ENCODE measurements around the gene HSF4.
"Not testable (repeated sequence)": the region's sequence is repeated elsewhere in the genome, so short reads cannot be mapped to it uniquely, and the experiment has no call there.

The HSF4 gene

GRCh38 chr16:67120025-67120424 lies 44.5 kb upstream of the HSF4 start:
- Mint-ChIP-seq H3K4me1 (peaks cover 4% of the 10 kb centered on the region), H3K27me3 (ENCODE audit: low read depth) (no peaks in the 10 kb centered on the region), H3K27ac (no peak overlapping the region), H3K4me3 (no peak overlapping the region), H3K9me3 (no peaks in the 10 kb centered on the region), H3K36me3 (ENCODE audit: low read depth) (peaks cover 33% of the 10 kb centered on the region)
- no peak for TF ChIP-seq CTCF (IDR thresholded peaks at IDR 0.05; ENCODE audit: unreplicated experiment in 3 of 3)

- H3K27me3 Mint-ChIP-seq (ENCODE audit: low read depth); H3K27ac Mint-ChIP-seq; H3K9me3 Mint-ChIP-seq; H3K4me3 Mint-ChIP-seq: not testable (repeated sequence)
- peaks cover 44% of the 10 kb centered on the region for H3K36me3 Mint-ChIP-seq (ENCODE audit: low read depth)
- H3K4me1 Mint-ChIP-seq, result peaks cover 16% of the 10 kb centered on the region
Observed at GRCh38 chr16:67122799-67123198, 41.7 kb upstream of the HSF4 start.

GRCh38 chr16:67128417-67128816 lies 36.1 kb upstream of the HSF4 start:
- no peak for TF ChIP-seq CTCF (IDR thresholded peaks at IDR 0.05; ENCODE audit: unreplicated experiment in 3 of 3)
- Mint-ChIP-seq H3K27ac (no peak overlapping the region), H3K9me3 (no peaks in the 10 kb centered on the region), H3K36me3 (ENCODE audit: low read depth) (peaks cover 58% of the 10 kb centered on the region), H3K27me3 (ENCODE audit: low read depth) (no peaks in the 10 kb centered on the region), H3K4me3 (peak overlapping the region in 1 of 3 experiments; percentile 35), H3K4me1 (peaks cover 29% of the 10 kb centered on the region)

GRCh38 chr16:67128887-67129286 lies 35.7 kb upstream of the HSF4 start:
- no peak for TF ChIP-seq CTCF (IDR thresholded peaks at IDR 0.05; ENCODE audit: unreplicated experiment in 3 of 3)
- Mint-ChIP-seq H3K4me1 (peaks cover 29% of the 10 kb centered on the region), H3K4me3 (no peak overlapping the region), H3K27ac (no peak overlapping the region), H3K36me3 (ENCODE audit: low read depth) (peaks cover 56% of the 10 kb centered on the region), H3K9me3 (no peaks in the 10 kb centered on the region), H3K27me3 (ENCODE audit: low read depth) (no peaks in the 10 kb centered on the region)

- Mint-ChIP-seq H3K27me3 (ENCODE audit: low read depth) (no peaks in the 10 kb centered on the region), H3K36me3 (ENCODE audit: low read depth) (peaks cover 56% of the 10 kb centered on the region), H3K9me3 (no peaks in the 10 kb centered on the region), H3K4me1 (peaks cover 29% of the 10 kb centered on the region), H3K27ac (no peak overlapping the region), H3K4me3 (no peak overlapping the region)
- TF ChIP-seq CTCF (IDR thresholded peaks at IDR 0.05; ENCODE audit: unreplicated experiment in 3 of 3), result no peak
Observed at GRCh38 chr16:67129422-67129821, 35.1 kb upstream of the HSF4 start.

GRCh38 chr16:67137605-67138004 lies 26.9 kb upstream of the HSF4 start:
- H3K4me1 Mint-ChIP-seq, result peaks cover 4% of the 10 kb centered on the region

More at GRCh38 chr16:67137605-67138004, 26.9 kb upstream of the HSF4 start:
- no peak for TF ChIP-seq CTCF (IDR thresholded peaks at IDR 0.05; ENCODE audit: unreplicated experiment in 3 of 3)
- H3K9me3 Mint-ChIP-seq, result no peaks in the 10 kb centered on the region
- H3K27me3 Mint-ChIP-seq (ENCODE audit: low read depth), result no peaks in the 10 kb centered on the region
- peak overlapping the region; percentile 54 to 79 (median 68) for H3K27ac Mint-ChIP-seq
- H3K36me3 Mint-ChIP-seq (ENCODE audit: low read depth), result peaks cover 59% of the 10 kb centered on the region
- no peak overlapping the region for H3K4me3 Mint-ChIP-seq
